Activated CD8-positive, alpha-beta T cell treated with anti-CD3 and anti-CD28 coated beads, Interleukin-2, amount 10 ng/mL, durations not matched to agents 7 days and 5 days (primary cell): Measurements from ENCODE around the gene CASP8AP2. TPM values are rescaled to one million over a fixed set of nuclear protein-coding genes. Genes with fewer than 3 reads are reported as not detected.
"Not testable (repeated sequence)": the region's sequence is repeated elsewhere in the genome, so short reads cannot be mapped to it uniquely, and the experiment has no call there.

Experiments
- ATAC-seq: fragments of 150-1000 bp; cut with Tn5 transposase; one replicate; pipeline ENCODE4 v1.10.0; 2021; ENCODE audit warnings: moderate library complexity
- CTCF ChIA-PET: fragments of 350-600 bp; sonication (Branson Sonifier 250); formaldehyde crosslinking; loops from one replicate; lab custom pipeline; 2021; ENCODE audit warnings: antibody characterized with exemption; lab: Charles Lee
- POLR2A ChIA-PET: fragments of 350-600 bp; sonication (Branson Sonifier 250); formaldehyde crosslinking; loops from one replicate; lab custom pipeline; 2021; ENCODE audit warnings: antibody characterized with exemption; lab: Charles Lee
- DNase-seq: peaks from one replicate; pipeline ENCODE4 v3.0.0-alpha.2; 2020
- H3K27ac Mint-ChIP-seq: one replicate; pipeline ENCODE4 v1.8.0; 2021; ENCODE audit warnings: mild to moderate bottlenecking, mixed read lengths
- H3K27me3 Mint-ChIP-seq: one replicate; pipeline ENCODE4 v1.8.0; 2021; ENCODE audit warnings: low read depth, mixed read lengths
- H3K36me3 Mint-ChIP-seq: one replicate; pipeline ENCODE4 v1.8.0; 2021; ENCODE audit warnings: low read depth, mixed read lengths
- H3K4me1 Mint-ChIP-seq: one replicate; pipeline ENCODE4 v1.8.0; 2021; ENCODE audit warnings: low read depth, mixed read lengths
- H3K4me3 Mint-ChIP-seq: one replicate; pipeline ENCODE4 v1.8.0; 2021; ENCODE audit warnings: mild to moderate bottlenecking, mixed read lengths
- H3K9me3 Mint-ChIP-seq: one replicate; pipeline ENCODE4 v1.8.0; 2022; ENCODE audit warnings: mixed read lengths; ENCODE audit not compliant: insufficient read depth
- total RNA-seq, 2 experiments: library from RNA; stranded (reverse); gene quantifications; one replicate each; pipeline ENCODE4 v1.2.3, GENCODE V29; 2021

CASP8AP2 gene
- total RNA-seq, 2 experiments from 2014 or later = 42.5 to 47.3 TPM

DNA sequence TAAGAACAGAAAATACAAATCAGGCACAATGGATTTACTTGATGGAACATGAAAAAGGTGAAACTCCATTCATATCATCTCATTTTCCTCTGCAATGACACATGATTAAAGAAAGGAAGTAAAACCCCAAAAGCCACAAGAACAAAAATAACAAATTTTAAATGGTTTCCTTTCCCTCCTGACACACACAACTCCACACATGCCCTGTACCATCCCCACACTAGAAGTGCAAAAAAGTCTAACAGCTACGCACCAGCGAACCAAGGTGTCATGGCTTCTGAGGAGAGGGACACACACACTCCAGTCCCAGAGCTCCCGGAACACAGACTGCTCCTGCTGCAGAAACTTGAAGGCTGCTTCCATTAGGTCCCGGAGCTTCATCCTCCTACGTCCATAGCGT lies 35.4 kb upstream of the CASP8AP2 start:
- peaks cover 39% of the 10 kb centered on the region for H3K36me3 Mint-ChIP-seq
- DNase-seq (peak; percentile 43), ATAC-seq (peak; percentile 73)
- H3K27me3 Mint-ChIP-seq = no peaks in the 10 kb centered on the region
- H3K9me3 Mint-ChIP-seq = no peaks in the 10 kb centered on the region
- peak overlapping the region; percentile 51 for H3K4me3 Mint-ChIP-seq
- POLR2A ChIA-PET = interaction anchor here (0.9 to 1.0 kb wide), 2 partner anchors 25 to 35 kb away, joined by 3 to 5 read pairs; partner anchors contain the start of gene CASP8AP2
- H3K27ac Mint-ChIP-seq = peak overlapping the region; percentile 92
- peaks cover 42% of the 10 kb centered on the region for H3K4me1 Mint-ChIP-seq
- CTCF ChIA-PET = interaction anchor here (1.0 to 3.4 kb wide), 3 partner anchors 9 to 25 kb away, joined by 4 to 18 read pairs (median 15); partner anchors contain the start of gene MDN1

- no peak overlapping the region for H3K4me3 Mint-ChIP-seq
- no peak for DNase-seq
- H3K4me1 Mint-ChIP-seq = peaks cover 39% of the 10 kb centered on the region
- no peaks in the 10 kb centered on the region for H3K27me3 Mint-ChIP-seq
- no peak overlapping the region for H3K27ac Mint-ChIP-seq
- CTCF ChIA-PET = interaction anchor here (0.5 kb wide), 1 partner anchor 493 kb away, joined by 3 read pairs; no protein-coding TSS in a partner anchor
- peaks cover 53% of the 10 kb centered on the region for H3K36me3 Mint-ChIP-seq
- POLR2A ChIA-PET = no interaction called here
- no peak for ATAC-seq
- no peaks in the 10 kb centered on the region for H3K9me3 Mint-ChIP-seq
Measured at GRCh38 chr6:89797317-89797716, 32.4 kb upstream of the CASP8AP2 start.

- H3K4me3 Mint-ChIP-seq = no peak overlapping the region
- DNase-seq = no peak
- peaks cover 39% of the 10 kb centered on the region for H3K36me3 Mint-ChIP-seq
- no peak for ATAC-seq
- H3K27ac Mint-ChIP-seq = no peak overlapping the region
- no peaks in the 10 kb centered on the region for H3K27me3 Mint-ChIP-seq
- no peaks in the 10 kb centered on the region for H3K9me3 Mint-ChIP-seq
- peaks cover 24% of the 10 kb centered on the region for H3K4me1 Mint-ChIP-seq
- ChIA-PET POLR2A (interaction anchor here (0.7 kb wide), 1 partner anchor 909 kb away, joined by 3 read pairs; no protein-coding TSS in a partner anchor), CTCF (interaction anchor here (1.6 kb wide), 1 partner anchor 21 kb away, joined by 5 read pairs; the partner anchor contains the start of gene MDN1)
Measured at GRCh38 chr6:89799096-89799495, 30.6 kb upstream of the CASP8AP2 start.

GRCh38 chr6:89799756-89800155 lies 29.9 kb upstream of the CASP8AP2 start:
- Mint-ChIP-seq H3K27me3 (no peaks in the 10 kb centered on the region), H3K9me3 (no peaks in the 10 kb centered on the region), H3K4me3 (no peak overlapping the region), H3K4me1 (peaks cover 17% of the 10 kb centered on the region), H3K36me3 (peaks cover 33% of the 10 kb centered on the region), H3K27ac (peak overlapping the region; percentile 51)
- ATAC-seq (no peak), DNase-seq (no peak)
- CTCF ChIA-PET = interaction anchor here (1.5 kb wide), 1 partner anchor 50 kb away, joined by 3 read pairs; no protein-coding TSS in a partner anchor
- POLR2A ChIA-PET = interaction anchor here (1.5 kb wide), 1 partner anchor 29 kb away, joined by 6 read pairs; no protein-coding TSS in a partner anchor

- DNase-seq (no peak), ATAC-seq (no peak)
- Mint-ChIP-seq H3K36me3 (peaks cover 17% of the 10 kb centered on the region), H3K9me3 (no peaks in the 10 kb centered on the region), H3K4me1 (peaks cover 13% of the 10 kb centered on the region), H3K27ac (no peak overlapping the region), H3K4me3 (no peak overlapping the region), H3K27me3 (no peaks in the 10 kb centered on the region)
- ChIA-PET CTCF (interaction anchor here (1.6 kb wide), 2 partner anchors 9 to 10 kb away, joined by 4 to 11 read pairs; no protein-coding TSS in a partner anchor), POLR2A (no interaction called here)
Measured at GRCh38 chr6:89803271-89803670, 26.4 kb upstream of the CASP8AP2 start.

GRCh38 chr6:89805814-89806371 lies 23.8 kb upstream of the CASP8AP2 start:
- no peak overlapping the region for H3K27ac Mint-ChIP-seq
- DNase-seq (no peak), ATAC-seq (no peak)
- peaks cover 9% of the 10 kb centered on the region for H3K4me1 Mint-ChIP-seq
- POLR2A ChIA-PET = no interaction called here
- no peaks in the 10 kb centered on the region for H3K27me3 Mint-ChIP-seq
- no peak overlapping the region for H3K4me3 Mint-ChIP-seq
- CTCF ChIA-PET = interaction anchor here (3.0 kb wide), 1 partner anchor 13 kb away, joined by 18 read pairs; no protein-coding TSS in a partner anchor
- H3K36me3 Mint-ChIP-seq = peaks cover 10% of the 10 kb centered on the region
- no peaks in the 10 kb centered on the region for H3K9me3 Mint-ChIP-seq

DNA sequence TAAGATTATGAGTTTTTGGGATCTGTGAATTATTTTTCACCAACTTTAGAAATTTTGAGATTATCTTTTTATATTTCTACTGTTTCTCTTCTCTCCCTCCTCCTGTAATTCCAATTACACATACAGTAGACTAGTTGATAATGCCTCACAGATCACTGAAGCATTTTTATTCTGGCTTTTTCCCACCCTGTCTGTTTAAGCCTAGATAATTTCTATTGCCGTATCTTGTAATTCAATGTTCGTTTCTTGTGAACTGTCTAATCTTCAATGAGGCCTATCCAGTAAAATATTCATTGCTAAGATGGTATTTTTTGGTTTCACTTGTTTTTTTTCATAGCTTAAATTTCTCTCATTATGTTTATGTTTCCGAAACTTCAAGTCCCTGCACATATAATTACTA lies 22.1 kb upstream of the CASP8AP2 start:
- CTCF ChIA-PET = interaction anchor here (2.0 to 3.0 kb wide), 2 partner anchors 12 to 14 kb away, joined by 11 to 18 read pairs; partner anchors contain the start of gene MDN1
- Mint-ChIP-seq H3K27me3 (no peaks in the 10 kb centered on the region), H3K27ac (no peak overlapping the region), H3K4me1 (peaks cover 11% of the 10 kb centered on the region), H3K36me3 (peaks cover 3% of the 10 kb centered on the region), H3K4me3 (no peak overlapping the region), H3K9me3 (no peaks in the 10 kb centered on the region)
- POLR2A ChIA-PET = interaction anchor here (0.8 to 1.2 kb wide), 2 partner anchors 12 to 22 kb away, joined by 3 read pairs; partner anchors contain the start of genes CASP8AP2 and MDN1
- DNase-seq (no peak), ATAC-seq (no peak)

DNA sequence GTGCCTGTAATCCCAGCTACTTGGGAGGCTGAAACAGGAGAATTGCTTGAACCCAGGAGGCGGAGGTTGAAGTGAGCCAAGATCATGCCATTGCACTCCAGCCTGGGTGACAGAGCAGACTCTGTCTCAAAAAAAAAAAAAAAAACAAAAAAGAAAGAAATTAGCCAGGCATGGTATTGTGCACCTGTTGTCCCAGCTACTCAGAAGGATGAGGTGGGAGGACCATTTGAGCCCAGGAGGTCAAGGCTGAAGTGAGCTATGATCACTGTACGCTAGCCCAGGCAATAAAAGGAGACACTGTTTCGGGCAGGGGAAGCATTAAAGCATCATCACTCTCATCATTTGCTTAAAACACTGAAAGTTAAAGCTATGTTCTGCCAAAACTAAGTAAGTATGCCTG lies 16.3 kb upstream of the CASP8AP2 start:
- H3K4me3 Mint-ChIP-seq, POLR2A ChIA-PET, H3K27ac Mint-ChIP-seq, DNase-seq, ATAC-seq, H3K27me3 Mint-ChIP-seq, H3K9me3 Mint-ChIP-seq, CTCF ChIA-PET: not testable (repeated sequence)
- Mint-ChIP-seq H3K36me3 (peaks cover 12% of the 10 kb centered on the region), H3K4me1 (peaks cover 17% of the 10 kb centered on the region)

DNA sequence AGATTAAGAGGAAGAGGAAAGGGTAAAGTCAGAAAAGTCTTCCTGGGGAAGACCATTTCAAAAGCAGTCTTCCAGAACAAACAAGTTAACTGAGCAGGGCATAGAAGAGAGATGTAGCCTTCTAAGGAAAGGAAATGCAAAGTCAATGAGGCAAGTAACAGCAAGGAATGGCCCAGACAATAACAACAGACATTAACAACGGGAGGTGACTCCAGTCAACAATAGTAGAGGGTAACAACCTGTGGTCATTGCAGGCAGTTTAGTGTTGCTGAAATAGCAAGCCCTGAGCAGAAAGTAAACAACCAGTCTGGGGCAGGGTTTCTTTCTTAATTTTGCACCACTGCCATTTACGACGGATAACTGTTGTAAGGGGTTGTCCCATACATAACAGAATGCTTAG lies 12.2 kb upstream of the CASP8AP2 start:
- peaks cover 15% of the 10 kb centered on the region for H3K36me3 Mint-ChIP-seq
- no peak for DNase-seq
- ChIA-PET POLR2A (no interaction called here), CTCF (interaction anchor here (0.9 kb wide), 1 partner anchor 24 kb away, joined by 5 read pairs; no protein-coding TSS in a partner anchor)
- H3K27ac Mint-ChIP-seq = peak overlapping the region; percentile 26
- peaks cover 26% of the 10 kb centered on the region for H3K4me1 Mint-ChIP-seq
- H3K27me3 Mint-ChIP-seq = no peaks in the 10 kb centered on the region
- H3K9me3 Mint-ChIP-seq = no peaks in the 10 kb centered on the region
- peak overlapping the region; percentile 87 for H3K4me3 Mint-ChIP-seq
- no peak for ATAC-seq

DNA sequence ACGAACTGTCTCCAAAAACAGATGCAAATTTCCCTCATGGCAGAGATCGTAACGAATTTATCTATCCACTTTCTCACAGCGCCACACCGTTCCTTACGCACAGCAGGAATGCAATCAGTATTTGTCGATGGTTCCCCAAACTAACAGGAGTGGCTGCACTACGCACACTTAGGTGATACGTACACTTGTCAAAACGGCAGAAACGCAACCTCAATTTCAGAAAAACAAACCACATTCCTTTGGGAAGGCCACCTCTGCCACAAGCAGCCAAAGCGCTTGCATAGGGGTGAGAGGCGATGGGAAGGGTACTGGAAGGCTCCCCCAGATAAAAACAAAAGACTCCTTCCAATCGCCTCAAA lies 10.7 kb upstream of the CASP8AP2 start:
- DNase-seq (no peak), ATAC-seq (peak; percentile 11)
- Mint-ChIP-seq H3K36me3 (peaks cover 15% of the 10 kb centered on the region), H3K27ac (peak overlapping the region; percentile 97), H3K9me3 (no peaks in the 10 kb centered on the region), H3K4me1 (peaks cover 26% of the 10 kb centered on the region), H3K4me3 (peak overlapping the region; percentile 87), H3K27me3 (no peaks in the 10 kb centered on the region)
- ChIA-PET CTCF (interaction anchor here (1.0 to 3.0 kb wide), 5 partner anchors 10 to 146 kb away, joined by 3 to 24 read pairs (median 11); partner anchors contain the start of gene CASP8AP2), POLR2A (interaction anchor here (0.6 to 3.7 kb wide), 4 partner anchors 10 to 181 kb away, joined by 3 to 76 read pairs (median 3); partner anchors contain the start of gene CASP8AP2)

DNA sequence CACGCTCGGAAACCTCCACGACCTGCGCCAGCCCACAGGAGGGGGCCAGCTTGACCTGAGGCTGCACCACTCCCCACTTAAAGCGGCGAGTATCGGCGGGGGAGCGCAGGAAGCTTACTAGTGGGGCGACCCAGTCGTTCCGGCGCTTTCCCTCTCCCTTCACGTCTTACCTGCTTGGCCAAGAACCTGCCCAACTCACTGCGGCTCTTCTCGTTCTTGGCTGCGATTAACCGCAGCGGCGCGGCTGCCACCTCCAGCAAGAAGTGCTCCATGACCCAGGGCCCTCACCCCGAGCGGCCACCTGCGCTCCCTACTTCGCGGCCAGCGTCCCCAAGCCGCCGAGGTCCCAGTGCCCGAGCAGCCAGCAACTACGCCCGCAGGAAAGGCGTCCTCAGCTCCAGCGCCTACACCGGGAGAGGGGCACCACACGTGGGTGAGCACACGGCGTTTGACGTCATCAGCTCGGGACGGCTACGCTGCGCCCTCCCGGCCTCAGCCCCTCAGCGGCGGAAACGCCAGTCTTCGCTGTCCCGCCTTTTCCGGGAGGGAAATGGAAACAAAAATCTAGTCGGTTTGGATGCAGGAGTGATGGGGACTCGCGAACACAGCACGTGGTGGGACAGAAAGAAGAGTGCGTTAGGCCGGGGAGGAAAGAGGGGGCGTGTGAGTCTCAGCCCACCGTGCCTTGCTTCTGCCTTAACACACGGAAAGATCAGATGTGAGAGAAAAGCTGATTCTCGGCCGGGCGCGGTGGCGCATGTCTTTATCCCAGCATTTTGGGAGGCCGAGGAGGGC lies 10.1 kb upstream of the CASP8AP2 start, which contains the start of gene MDN1:
Gene MDN1, minus strand, starts transcription at position 459 of the 795 bp plus-strand sequence. Its CDS starts 187 bp downstream, at position 272.
- Mint-ChIP-seq H3K36me3 (peaks cover 17% of the 10 kb centered on the region), H3K9me3 (no peaks in the 10 kb centered on the region), H3K4me3 (peak within 1 kb of the TSS; percentile 87), H3K27ac (peak within 1 kb of the TSS; percentile 97), H3K4me1 (peaks cover 23% of the 10 kb centered on the region), H3K27me3 (no peaks in the 10 kb centered on the region)
- POLR2A ChIA-PET = interaction anchor here (0.6 to 3.7 kb wide), 6 partner anchors 8 to 182 kb away, joined by 3 to 76 read pairs (median 3); partner anchors contain the start of gene CASP8AP2
- DNase-seq = peak; percentile 94
- ATAC-seq = peak; percentile 96
- CTCF ChIA-PET = interaction anchor here (0.6 to 3.0 kb wide), 12 partner anchors 9 to 739 kb away, joined by 3 to 24 read pairs (median 4); partner anchors contain the start of genes CASP8AP2 and PNRC1
